GM06990 (cell line): ENCODE results near the gene OPCML.
A peak's percentile ranks its signal among the peaks of the same experiment; 100 is the strongest.

ENCODE experiments used
- DNase-seq: peaks from one replicate; pipeline ENCODE4 v3.0.0-alpha.2; 2011; ENCODE audit not compliant: insufficient read length; ENCODE audit errors: extremely low read depth
- H3K27me3 ChIP-seq: replicated peaks from 2 replicates; pipeline ENCODE4 v1.6.0; 2011; ENCODE audit warnings: low read length; ENCODE audit not compliant: control insufficient read depth, insufficient read depth
- H3K36me3 ChIP-seq: 2 replicates; pipeline ENCODE4 v1.5.1; 2011; ENCODE audit warnings: low read length; ENCODE audit not compliant: control insufficient read depth, insufficient read depth
- H3K4me3 ChIP-seq: replicated peaks from 2 replicates; pipeline ENCODE4 v1.5.1; 2011; ENCODE audit warnings: low read depth, mild to moderate bottlenecking, control low read depth, low read length
- TF ChIP-seq, protein P1 (sequence below): IDR thresholded peaks from 2 replicates; pipeline ENCODE4 v1.5.1; 2011; ENCODE audit warnings: low read length, control low read depth, mild to moderate bottlenecking, inconsistent platforms; ENCODE audit not compliant: insufficient read depth, poor library complexity, severe bottlenecking

Gene OPCML

DNA sequence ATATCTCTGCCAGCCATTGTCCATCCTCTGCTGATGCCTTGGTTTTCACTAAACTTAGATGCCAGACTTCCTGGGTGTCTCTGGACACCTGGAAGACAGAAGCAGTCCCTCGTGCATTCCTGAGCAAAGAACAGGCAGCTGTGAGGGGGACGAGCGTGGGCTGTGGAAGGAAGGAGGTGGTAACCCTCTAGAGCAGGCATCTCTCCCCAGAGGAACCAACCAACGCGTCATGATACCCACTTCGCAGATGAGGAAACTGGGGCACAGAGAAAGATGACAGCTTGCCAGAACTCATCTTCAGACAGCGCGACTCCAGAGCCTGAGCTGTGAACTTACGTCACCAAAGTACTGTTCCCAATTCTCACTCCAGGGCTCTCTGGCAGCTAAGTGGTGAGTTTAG, 123.4 kb downstream of the OPCML start:
- TF ChIP-seq, protein P1, sequence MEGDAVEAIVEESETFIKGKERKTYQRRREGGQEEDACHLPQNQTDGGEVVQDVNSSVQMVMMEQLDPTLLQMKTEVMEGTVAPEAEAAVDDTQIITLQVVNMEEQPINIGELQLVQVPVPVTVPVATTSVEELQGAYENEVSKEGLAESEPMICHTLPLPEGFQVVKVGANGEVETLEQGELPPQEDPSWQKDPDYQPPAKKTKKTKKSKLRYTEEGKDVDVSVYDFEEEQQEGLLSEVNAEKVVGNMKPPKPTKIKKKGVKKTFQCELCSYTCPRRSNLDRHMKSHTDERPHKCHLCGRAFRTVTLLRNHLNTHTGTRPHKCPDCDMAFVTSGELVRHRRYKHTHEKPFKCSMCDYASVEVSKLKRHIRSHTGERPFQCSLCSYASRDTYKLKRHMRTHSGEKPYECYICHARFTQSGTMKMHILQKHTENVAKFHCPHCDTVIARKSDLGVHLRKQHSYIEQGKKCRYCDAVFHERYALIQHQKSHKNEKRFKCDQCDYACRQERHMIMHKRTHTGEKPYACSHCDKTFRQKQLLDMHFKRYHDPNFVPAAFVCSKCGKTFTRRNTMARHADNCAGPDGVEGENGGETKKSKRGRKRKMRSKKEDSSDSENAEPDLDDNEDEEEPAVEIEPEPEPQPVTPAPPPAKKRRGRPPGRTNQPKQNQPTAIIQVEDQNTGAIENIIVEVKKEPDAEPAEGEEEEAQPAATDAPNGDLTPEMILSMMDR: no peak
- H3K4me3 ChIP-seq: no peak overlapping the region
- DNase-seq: no peak

DNA sequence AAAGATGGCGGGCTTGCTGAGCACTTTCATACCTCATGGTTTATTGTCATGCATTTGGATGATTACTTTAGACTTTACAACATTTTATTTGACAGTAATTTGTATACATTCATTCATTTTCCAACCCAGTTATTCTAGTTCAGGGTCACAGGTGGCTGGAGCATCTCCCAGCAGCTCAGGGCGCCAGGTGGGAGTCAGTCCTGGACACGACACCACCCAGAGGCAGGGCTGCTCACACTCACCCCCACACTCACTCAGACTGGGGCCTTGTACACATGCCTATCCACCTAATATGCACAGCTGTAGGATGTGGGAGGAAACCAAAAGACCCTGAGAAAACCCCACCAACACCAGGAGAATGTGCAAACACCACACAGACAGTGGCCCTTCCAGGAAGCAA, 123.9 kb downstream of the OPCML start:
- no peak for DNase-seq
- H3K36me3 ChIP-seq: no peaks in the 10 kb centered on the region
- H3K27me3 ChIP-seq: no peaks in the 10 kb centered on the region; the same call in 1 of the 2 replicates
- TF ChIP-seq, protein P1: no peak
- no peak overlapping the region for H3K4me3 ChIP-seq

More for the DNA sequence above, 123.4 kb downstream of the OPCML start:
- Histone ChIP-seq H3K27me3 (no peaks in the 10 kb centered on the region; the same call in 1 of the 2 replicates), H3K36me3 (no peaks in the 10 kb centered on the region)

DNA sequence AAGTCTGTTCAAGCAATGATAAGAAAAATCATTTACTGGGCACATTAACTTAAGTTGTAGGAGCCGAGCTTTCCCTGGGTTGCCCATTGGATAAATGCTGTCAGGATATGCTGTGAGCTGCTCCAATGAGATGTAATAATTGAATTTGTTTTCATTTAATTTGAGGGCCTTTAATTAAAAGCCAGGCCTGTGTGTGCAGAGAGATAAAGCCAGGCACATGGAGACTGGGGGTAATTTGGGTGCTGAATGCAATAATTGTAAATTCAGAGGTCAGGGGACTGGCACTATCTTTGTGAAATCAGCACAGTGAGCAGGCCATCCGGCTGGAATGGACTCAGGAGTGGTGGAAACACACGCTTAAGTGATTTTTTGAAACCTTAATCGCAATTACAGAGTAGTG, 125.8 kb downstream of the OPCML start:
- TF ChIP-seq, protein P1: no peak
- Histone ChIP-seq H3K27me3 (no peaks in the 10 kb centered on the region; the same call in 1 of the 2 replicates), H3K4me3 (no peak overlapping the region), H3K36me3 (no peaks in the 10 kb centered on the region)
- DNase-seq: no peak

DNA sequence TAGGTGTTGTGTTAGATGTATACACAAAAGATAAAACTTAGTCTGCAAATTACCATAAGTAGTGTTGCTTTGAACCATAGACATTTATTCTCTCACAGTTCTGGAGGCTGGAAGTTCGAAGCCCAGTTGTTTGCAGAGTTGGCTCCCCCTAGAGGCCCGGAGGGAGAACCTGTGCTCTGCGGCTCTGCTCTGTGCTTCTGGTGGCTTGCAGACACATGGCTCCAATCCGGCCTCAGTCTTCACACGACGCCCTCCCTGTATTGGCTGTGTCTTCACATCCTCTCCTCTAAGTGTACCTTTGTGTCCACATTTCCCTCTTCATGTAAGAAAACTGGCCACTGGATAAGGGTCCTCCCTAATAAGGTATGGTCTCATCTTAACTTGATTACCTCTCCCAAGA, 128.4 kb downstream of the OPCML start:
- Histone ChIP-seq H3K4me3 (no peak overlapping the region), H3K36me3 (no peaks in the 10 kb centered on the region), H3K27me3 (no peaks in the 10 kb centered on the region; the same call in 1 of the 2 replicates)
- TF ChIP-seq, protein P1: peak; percentile 62
- no peak for DNase-seq

DNA sequence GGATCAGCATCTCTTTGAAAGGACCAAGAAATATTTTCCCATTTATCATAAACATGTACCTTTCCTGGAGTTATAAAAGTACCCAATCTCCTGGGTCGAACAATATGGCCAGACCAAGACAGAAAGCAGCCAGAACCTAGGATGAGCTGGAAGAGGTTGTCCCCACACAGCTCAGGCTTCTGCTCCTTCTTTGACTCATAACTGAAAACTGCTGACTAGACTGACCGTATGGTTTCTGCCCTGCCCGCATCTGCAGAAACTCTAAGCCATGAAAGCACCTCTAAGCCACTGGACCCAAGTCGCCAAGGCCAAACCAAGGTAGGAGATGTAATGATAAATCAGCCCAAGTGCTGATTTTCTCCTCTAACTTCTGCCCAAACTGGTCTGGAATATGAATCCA, 129.8 kb downstream of the OPCML start:
- Histone ChIP-seq H3K36me3 (no peaks in the 10 kb centered on the region), H3K27me3 (no peaks in the 10 kb centered on the region), H3K4me3 (no peak overlapping the region)
- TF ChIP-seq, protein P1: no peak
- no peak for DNase-seq
